Pancreas (tissue), 10 donors: ENCODE results near the gene CNTN5. TPM values are rescaled to one million over a fixed set of nuclear protein-coding genes. Genes with fewer than 3 reads are reported as not detected.

Experiments
- ATAC-seq, 4 donors: fragments of 200-7000 bp; cut with Tn5 transposase; one replicate each; pipeline versions ENCODE4 v1.8.0 to v1.9.1; 2020; ENCODE audit warnings: mild to moderate bottlenecking in 4 of 4, moderate library complexity in 4 of 4
- DNase-seq, 6 donors: peaks; one replicate each; pipeline ENCODE4 v3.0.0-alpha.2; 2020
- FAIRE-seq: peaks from 2 replicates; lab custom pipeline; 2012; peaks lifted over from hg19 to GRCh38; lab: Jason Lieb, UNC
- H3K27ac ChIP-seq, 4 donors: fragments of 200-600 bp; sonication (generic); 1 replicate in 3 of 4; 2 replicates in 1 of 4; pipeline versions ENCODE4 v1.5.0 to v1.8.0; 2020
- H3K27me3 ChIP-seq, 4 donors: fragments of 200-600 bp; one replicate each; pipeline ENCODE4 v1.8.0; 2021
- H3K36me3 ChIP-seq, 3 donors: fragments of 200-600 bp; sonication (generic) in 1 of 3; one replicate each; pipeline versions ENCODE4 v1.5.0 to v1.8.0; 2020 to 2021
- H3K4me1 ChIP-seq, 3 donors: fragments of 200-600 bp; one replicate each; pipeline ENCODE4 v1.8.0; 2021
- H3K4me3 ChIP-seq, 4 donors: fragments of 200-600 bp; sonication (generic) in 2 of 4; one replicate each; pipeline versions ENCODE4 v1.5.0 to v1.8.0; 2020 to 2021
- H3K9me3 ChIP-seq, 4 donors: fragments of 200-600 bp; one replicate each; pipeline ENCODE4 v1.8.0; 2021
- WGBS, 2 donors: extraction: QIAGEN DNeasy Blood & Tissue Kit; methylation state at CpG; one replicate each; pipeline ENCODE4 v1.1.7; 2013; 5-methylcytosine and 5-hydroxymethylcytosine counted together
- intact Hi-C, 3 donors: fragments of 100-400 bp; cut with DNase I; formaldehyde crosslinking; loops; one replicate each; pipeline versions ENCODE4 v1.11.1 to v1.14.2; 2022
- polyA plus RNA-seq, 2 donors: library from polyadenylated mRNA; stranded (reverse); fragments of 200-250 nt; gene quantifications; one replicate each; pipeline ENCODE4 v1.2.3, GENCODE V29; 2013
- total RNA-seq, 6 donors: library from RNA; stranded (reverse); fragmentation: NEBNext Ultra II Directional in 4 of 6; extraction: Animal tissue kit (Norgen Biotek cat#: 25700) in 4 of 6; gene quantifications; one replicate each; pipeline versions ENCODE4 v1.2.1 to v1.2.4, GENCODE V29; 2021 to 2023
- TF ChIP-seq, protein P1 (sequence below), 4 donors: fragments of 200-600 bp; sonication (generic) in 3 of 4; IDR thresholded peaks; one replicate each; pipeline versions ENCODE4 v1.5.0 to v1.8.0; 2021; ENCODE audit warnings: antibody characterized with exemption in 4 of 4
- donor health status: healthy with polysubstance abuse.
- donor health status: DM: no; HTN: no; CAD: no; lungs with moderate emphysema.
- donor health status: DM: no; HTN: no; CAD: no.
- donor health status: control.
- donor health status: control.
- donor health status: Bipolar disorder and iron deficiency.
- donor health status: DM: yes; HTN: yes; CAD: no.
- donor health status: DM: no; HTN: no; CAD: no.
- donor health status: DM: no; HTN: no; CAD: no.
- donor health status: DM: yes; HTN: yes; CAD: no.

Gene CNTN5
- total and polyA plus RNA-seq, 8 donors = 0.11 to 1.2 (median 0.58) TPM

DNA sequence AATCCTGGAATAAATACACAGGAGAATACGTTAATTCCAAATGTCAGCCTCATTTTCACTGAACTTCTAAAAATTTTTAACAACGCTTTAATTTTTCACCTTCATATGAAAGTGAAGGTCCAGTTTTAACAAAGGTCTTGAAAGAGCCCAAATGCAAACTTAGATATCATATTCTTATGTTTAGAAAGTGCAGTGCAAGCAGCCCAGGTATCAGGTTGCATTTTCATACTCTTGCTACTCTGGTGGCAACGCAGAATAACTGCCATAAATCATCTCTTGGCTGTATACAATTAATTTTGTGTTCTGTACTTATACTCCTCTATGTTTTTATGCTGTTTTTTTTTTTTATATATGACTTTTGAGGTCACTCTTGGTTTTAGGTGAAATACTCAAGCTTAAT, 1169.6 kb downstream of the CNTN5 start:
- WGBS, 2 donors = 40 to 53% methylated on average over 3 of the region's 3 CpGs
- intact Hi-C loops = no loop called here
- FAIRE-seq = no peak
- TF ChIP-seq, protein P1, sequence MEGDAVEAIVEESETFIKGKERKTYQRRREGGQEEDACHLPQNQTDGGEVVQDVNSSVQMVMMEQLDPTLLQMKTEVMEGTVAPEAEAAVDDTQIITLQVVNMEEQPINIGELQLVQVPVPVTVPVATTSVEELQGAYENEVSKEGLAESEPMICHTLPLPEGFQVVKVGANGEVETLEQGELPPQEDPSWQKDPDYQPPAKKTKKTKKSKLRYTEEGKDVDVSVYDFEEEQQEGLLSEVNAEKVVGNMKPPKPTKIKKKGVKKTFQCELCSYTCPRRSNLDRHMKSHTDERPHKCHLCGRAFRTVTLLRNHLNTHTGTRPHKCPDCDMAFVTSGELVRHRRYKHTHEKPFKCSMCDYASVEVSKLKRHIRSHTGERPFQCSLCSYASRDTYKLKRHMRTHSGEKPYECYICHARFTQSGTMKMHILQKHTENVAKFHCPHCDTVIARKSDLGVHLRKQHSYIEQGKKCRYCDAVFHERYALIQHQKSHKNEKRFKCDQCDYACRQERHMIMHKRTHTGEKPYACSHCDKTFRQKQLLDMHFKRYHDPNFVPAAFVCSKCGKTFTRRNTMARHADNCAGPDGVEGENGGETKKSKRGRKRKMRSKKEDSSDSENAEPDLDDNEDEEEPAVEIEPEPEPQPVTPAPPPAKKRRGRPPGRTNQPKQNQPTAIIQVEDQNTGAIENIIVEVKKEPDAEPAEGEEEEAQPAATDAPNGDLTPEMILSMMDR (IDR thresholded peaks at IDR 0.05) = no peak
- Histone ChIP-seq H3K4me1 (no peaks in the 10 kb centered on the region), H3K27ac (no peak overlapping the region), H3K4me3 (no peak overlapping the region), H3K27me3 (no peaks in the 10 kb centered on the region), H3K36me3 (no peaks in the 10 kb centered on the region), H3K9me3 (no peaks in the 10 kb centered on the region)
- ATAC-seq = no peak
- no peak for DNase-seq

- H3K27me3 ChIP-seq = no peaks in the 10 kb centered on the region
- no peak for ATAC-seq
- no peak overlapping the region for H3K4me3 ChIP-seq
- WGBS, 2 donors = 53 to 54% methylated on average over 1 of the region's 1 CpG
- no peak for DNase-seq
- H3K27ac ChIP-seq = no peak overlapping the region
- no peak for FAIRE-seq
- H3K4me1 ChIP-seq = no peaks in the 10 kb centered on the region
- no peaks in the 10 kb centered on the region for H3K36me3 ChIP-seq
- H3K9me3 ChIP-seq = no peaks in the 10 kb centered on the region
- TF ChIP-seq, protein P1 (IDR thresholded peaks at IDR 0.05) = no peak
- intact Hi-C loops = no loop called here
These were observed 1171.4 kb downstream of the CNTN5 start for GRCh38 chr11:100192181-100192580.

- ATAC-seq = no peak
These were observed 1183.0 kb downstream of the CNTN5 start for GRCh38 chr11:100203789-100204188.

GRCh38 chr11:100205926-100206325, 1185.2 kb downstream of the CNTN5 start:
- H3K27ac ChIP-seq = no peak overlapping the region
- no peak for DNase-seq
- intact Hi-C loops = no loop called here
- H3K4me1 ChIP-seq = no peaks in the 10 kb centered on the region
- H3K9me3 ChIP-seq = no peaks in the 10 kb centered on the region
- TF ChIP-seq, protein P1 (IDR thresholded peaks at IDR 0.05) = no peak
- no peaks in the 10 kb centered on the region for H3K36me3 ChIP-seq
- H3K4me3 ChIP-seq = no peak overlapping the region
- no peak for ATAC-seq
- no peak for FAIRE-seq
- WGBS, 2 donors = 69 to 77% methylated on average over 2 of the region's 2 CpGs
- no peaks in the 10 kb centered on the region for H3K27me3 ChIP-seq

More at GRCh38 chr11:100203789-100204188, 1183.0 kb downstream of the CNTN5 start:
- DNase-seq = no peak
- intact Hi-C loops = no loop called here
- H3K27ac ChIP-seq = no peak overlapping the region
- no peak overlapping the region for H3K4me3 ChIP-seq
- H3K27me3 ChIP-seq = no peaks in the 10 kb centered on the region
- WGBS, 2 donors = 81 to 83% methylated on average over 2 of the region's 2 CpGs
- no peaks in the 10 kb centered on the region for H3K36me3 ChIP-seq
- H3K9me3 ChIP-seq = no peaks in the 10 kb centered on the region
- TF ChIP-seq, protein P1 (IDR thresholded peaks at IDR 0.05) = no peak
- FAIRE-seq = no peak
- no peaks in the 10 kb centered on the region for H3K4me1 ChIP-seq

GRCh38 chr11:100208207-100208606, 1187.5 kb downstream of the CNTN5 start:
- TF ChIP-seq, protein P1 (IDR thresholded peaks at IDR 0.05) = no peak
- Histone ChIP-seq H3K4me1 (no peaks in the 10 kb centered on the region), H3K27ac (no peak overlapping the region), H3K9me3 (no peaks in the 10 kb centered on the region), H3K27me3 (no peaks in the 10 kb centered on the region), H3K4me3 (no peak overlapping the region), H3K36me3 (no peaks in the 10 kb centered on the region)
- no peak for ATAC-seq
- intact Hi-C loops = no loop called here
- FAIRE-seq = no peak
- WGBS, 2 donors = 79 to 84% methylated on average over 2 of the region's 2 CpGs
- peak in 1 of 6 donors; percentile 6 for DNase-seq
